ENCODE results near the gene SMG9. TPM values are rescaled to one million over a fixed set of nuclear protein-coding genes. Genes with fewer than 3 reads are reported as not detected.

The SMG9 gene
- polyA plus RNA-seq, 1 experiment: 9.2 TPM

DNA sequence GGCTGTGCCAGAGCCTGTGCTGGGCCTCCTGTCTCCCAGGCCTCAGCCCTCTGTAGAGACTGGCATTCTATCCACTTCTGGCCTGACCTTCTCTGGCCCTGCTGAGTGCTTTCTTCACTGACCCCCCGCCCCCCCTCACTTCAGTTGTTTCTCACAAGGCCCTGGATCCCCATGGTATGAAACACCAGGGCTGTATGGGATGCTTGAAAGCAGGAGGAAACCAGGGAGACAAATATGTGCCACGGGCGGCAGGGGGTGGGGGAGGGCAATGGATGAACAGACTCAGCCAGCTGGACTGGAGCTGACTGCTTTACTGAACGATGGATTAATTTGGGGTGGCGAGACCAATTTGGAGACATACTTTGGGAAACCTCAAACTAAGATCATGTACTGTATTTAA, 24.8 kb downstream of the SMG9 start:
- TF ChIP-seq, protein P1, sequence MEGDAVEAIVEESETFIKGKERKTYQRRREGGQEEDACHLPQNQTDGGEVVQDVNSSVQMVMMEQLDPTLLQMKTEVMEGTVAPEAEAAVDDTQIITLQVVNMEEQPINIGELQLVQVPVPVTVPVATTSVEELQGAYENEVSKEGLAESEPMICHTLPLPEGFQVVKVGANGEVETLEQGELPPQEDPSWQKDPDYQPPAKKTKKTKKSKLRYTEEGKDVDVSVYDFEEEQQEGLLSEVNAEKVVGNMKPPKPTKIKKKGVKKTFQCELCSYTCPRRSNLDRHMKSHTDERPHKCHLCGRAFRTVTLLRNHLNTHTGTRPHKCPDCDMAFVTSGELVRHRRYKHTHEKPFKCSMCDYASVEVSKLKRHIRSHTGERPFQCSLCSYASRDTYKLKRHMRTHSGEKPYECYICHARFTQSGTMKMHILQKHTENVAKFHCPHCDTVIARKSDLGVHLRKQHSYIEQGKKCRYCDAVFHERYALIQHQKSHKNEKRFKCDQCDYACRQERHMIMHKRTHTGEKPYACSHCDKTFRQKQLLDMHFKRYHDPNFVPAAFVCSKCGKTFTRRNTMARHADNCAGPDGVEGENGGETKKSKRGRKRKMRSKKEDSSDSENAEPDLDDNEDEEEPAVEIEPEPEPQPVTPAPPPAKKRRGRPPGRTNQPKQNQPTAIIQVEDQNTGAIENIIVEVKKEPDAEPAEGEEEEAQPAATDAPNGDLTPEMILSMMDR (IDR thresholded peaks at IDR 0.05; ENCODE audit: low read depth, low read length): no peak
- no peak for DNase-seq (ENCODE audit: low read depth, low spot score)
- Histone ChIP-seq H3K27me3 (ENCODE audit: control insufficient read depth, insufficient read depth, low read length) (no peaks in the 10 kb centered on the region), H3K27ac (ENCODE audit: low read depth, low read length) (no peak overlapping the region), H3K9me3 (ENCODE audit: control insufficient read depth, insufficient read depth, low read length) (no peaks in the 10 kb centered on the region; the same call in 1 of the 2 replicates), H3K4me3 (ENCODE audit: low read depth, low read length) (no peak overlapping the region)
- ChIA-PET POLR2A (interaction anchor here (0.6 kb wide), 1 partner anchor 205 kb away, joined by 3 read pairs; no protein-coding TSS in a partner anchor), CTCF (interaction anchor here (1.2 kb wide), 1 partner anchor 80 kb away, joined by 5 read pairs; no protein-coding TSS in a partner anchor)

DNA sequence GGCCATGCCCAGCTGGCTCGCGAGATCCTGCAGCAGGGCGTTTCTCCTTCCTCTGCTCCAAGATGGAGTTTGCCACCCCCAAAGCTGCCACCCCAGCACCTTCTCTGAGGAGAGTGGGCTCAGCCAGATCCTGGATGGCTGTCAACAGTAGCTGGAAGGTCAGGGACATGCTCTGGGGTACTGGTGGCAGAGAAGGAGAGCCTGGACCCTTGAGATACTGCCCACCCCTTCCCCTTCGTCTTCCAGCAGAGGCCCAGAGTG, 27.2 kb downstream of the SMG9 start:
- no peak overlapping the region for H3K4me3 ChIP-seq (ENCODE audit: low read depth, low read length)
- TF ChIP-seq, protein P1 (IDR thresholded peaks at IDR 0.05; ENCODE audit: low read depth, low read length): no peak
- H3K27ac ChIP-seq (ENCODE audit: low read depth, low read length): no peak overlapping the region
- no peak for DNase-seq (ENCODE audit: low read depth, low spot score)
- ChIA-PET CTCF (no interaction called here), POLR2A (no interaction called here)
- no peaks in the 10 kb centered on the region; the same call in 1 of the 2 replicates for H3K9me3 ChIP-seq (ENCODE audit: control insufficient read depth, insufficient read depth, low read length)
- H3K27me3 ChIP-seq (ENCODE audit: control insufficient read depth, insufficient read depth, low read length): no peaks in the 10 kb centered on the region

DNA sequence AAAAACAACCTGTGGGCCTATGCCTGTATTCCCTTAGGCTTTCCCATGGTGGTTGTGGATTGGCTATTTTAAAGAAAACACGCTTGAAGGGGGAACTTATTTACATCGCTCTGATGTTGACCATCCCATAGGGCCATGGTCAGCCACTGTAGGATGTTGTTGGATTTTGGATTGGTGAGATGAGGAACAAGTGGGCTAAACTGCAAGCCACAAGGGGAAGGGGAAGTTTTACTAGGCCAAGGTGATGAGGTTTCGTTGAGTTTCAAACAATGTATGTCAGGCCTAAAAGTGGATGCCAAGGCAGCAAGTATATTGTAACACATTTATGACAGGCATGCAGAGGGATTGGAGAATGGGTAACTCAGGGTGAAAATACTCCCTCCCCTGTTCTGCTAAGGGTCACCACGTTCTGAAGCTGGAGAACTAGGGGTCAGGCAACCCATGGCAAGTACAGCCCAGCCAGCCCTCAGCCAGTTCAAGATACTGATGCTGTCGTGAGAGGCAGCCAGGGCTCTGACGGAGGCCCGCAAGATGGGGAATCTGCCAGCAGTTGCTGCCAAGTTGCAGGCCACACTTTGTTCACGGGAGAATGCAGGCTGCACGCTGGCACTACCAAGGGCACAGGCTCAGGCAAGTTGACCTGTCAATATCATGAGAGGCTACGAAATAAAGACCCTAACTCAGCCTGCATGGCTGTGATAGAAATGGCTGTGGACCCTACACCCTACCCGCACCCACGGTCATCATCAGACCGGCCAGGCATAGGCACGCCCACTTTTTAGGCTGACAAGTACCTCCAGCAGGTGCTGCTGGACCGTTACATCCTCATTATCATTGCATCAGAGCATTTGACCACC, 27.8 kb downstream of the SMG9 start:
- DNase-seq (ENCODE audit: low read depth, low spot score): no peak
- Histone ChIP-seq H3K27me3 (ENCODE audit: control insufficient read depth, insufficient read depth, low read length) (no peaks in the 10 kb centered on the region), H3K4me3 (ENCODE audit: low read depth, low read length) (no peak overlapping the region), H3K9me3 (ENCODE audit: control insufficient read depth, insufficient read depth, low read length) (no peaks in the 10 kb centered on the region; the same call in 1 of the 2 replicates), H3K27ac (ENCODE audit: low read depth, low read length) (no peak overlapping the region)
- CTCF ChIA-PET: no interaction called here
- TF ChIP-seq, protein P1 (IDR thresholded peaks at IDR 0.05; ENCODE audit: low read depth, low read length): no peak
- POLR2A ChIA-PET: no interaction called here

DNA sequence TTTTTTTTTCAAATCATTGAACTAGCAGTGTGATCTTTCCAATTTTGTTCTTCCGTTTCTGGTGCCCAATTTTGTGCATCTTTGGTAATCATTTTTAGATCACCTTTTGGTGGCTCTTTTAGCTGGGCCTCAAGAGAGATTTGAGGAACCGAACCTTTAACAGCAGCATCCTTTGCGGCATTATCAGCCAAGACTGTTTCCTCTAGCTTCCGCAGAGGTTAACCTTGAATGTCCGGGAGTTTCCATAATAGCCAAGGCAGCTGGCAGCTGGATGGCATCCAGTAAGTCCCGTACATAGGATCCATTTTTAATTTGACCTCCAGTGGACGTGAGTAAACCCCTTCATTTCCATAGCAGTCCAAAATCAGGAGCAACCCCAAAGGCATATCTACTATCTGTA, 29.3 kb downstream of the SMG9 start:
- Histone ChIP-seq H3K27me3 (ENCODE audit: control insufficient read depth, insufficient read depth, low read length) (no peaks in the 10 kb centered on the region), H3K4me3 (ENCODE audit: low read depth, low read length) (no peak overlapping the region), H3K9me3 (ENCODE audit: control insufficient read depth, insufficient read depth, low read length) (no peaks in the 10 kb centered on the region; the same call in 1 of the 2 replicates), H3K27ac (ENCODE audit: low read depth, low read length) (no peak overlapping the region)
- ChIA-PET CTCF (interaction anchor here (0.6 to 1.4 kb wide), 2 partner anchors 57 to 131 kb away, joined by 4 read pairs; no protein-coding TSS in a partner anchor), POLR2A (interaction anchor here (0.6 to 1.2 kb wide), 4 partner anchors 10 to 618 kb away, joined by 3 read pairs; no protein-coding TSS in a partner anchor)
- no peak for DNase-seq (ENCODE audit: low read depth, low spot score)
- TF ChIP-seq, protein P1 (IDR thresholded peaks at IDR 0.05; ENCODE audit: low read depth, low read length): no peak

DNA sequence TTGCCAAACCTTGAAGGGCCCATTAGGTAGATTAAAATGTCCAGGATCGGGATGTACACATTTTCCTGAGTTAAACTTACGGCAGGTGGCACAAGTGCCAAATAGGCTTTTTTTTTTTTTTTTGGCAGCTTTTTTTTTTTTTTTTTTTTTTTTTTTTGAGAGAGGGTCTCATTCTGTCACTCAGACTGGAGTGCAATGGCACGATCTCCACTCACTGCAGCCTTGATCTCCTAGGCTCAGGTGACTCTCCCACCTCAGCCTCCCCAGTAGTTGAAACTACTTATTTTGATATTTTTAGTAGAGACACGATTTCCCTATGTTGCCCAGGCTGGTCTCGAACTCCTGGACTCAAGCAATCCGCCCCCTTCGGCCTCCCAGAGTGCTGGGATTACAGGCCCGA, 29.9 kb downstream of the SMG9 start:
- H3K4me3 ChIP-seq (ENCODE audit: low read depth, low read length): no peak overlapping the region
- DNase-seq (ENCODE audit: low read depth, low spot score): no peak
- H3K27me3 ChIP-seq (ENCODE audit: control insufficient read depth, insufficient read depth, low read length): no peaks in the 10 kb centered on the region
- ChIA-PET CTCF (interaction anchor here (0.6 to 1.4 kb wide), 2 partner anchors 56 to 130 kb away, joined by 4 read pairs; no protein-coding TSS in a partner anchor), POLR2A (interaction anchor here (0.6 to 1.7 kb wide), 3 partner anchors 11 to 618 kb away, joined by 3 read pairs; no protein-coding TSS in a partner anchor)
- H3K9me3 ChIP-seq (ENCODE audit: control insufficient read depth, insufficient read depth, low read length): no peaks in the 10 kb centered on the region; the same call in 1 of the 2 replicates
- TF ChIP-seq, protein P1 (IDR thresholded peaks at IDR 0.05; ENCODE audit: low read depth, low read length): no peak
- H3K27ac ChIP-seq (ENCODE audit: low read depth, low read length): no peak overlapping the region
